Adrenal gland (tissue), 5 donors: Measurements from ENCODE around the gene UNC93A.
"Not testable (repeated sequence)": the region's sequence is repeated elsewhere in the genome, so short reads cannot be mapped to it uniquely, and the experiment has no call there.

Experiments
- CTCF ChIP-seq, 6 experiments: fragments of 450-650 bp in 4 of 6; fragments of 200-600 bp in 2 of 6; sonication (generic) in 1 of 6; IDR thresholded peaks; 1 replicate in 5 of 6; 2 replicates in 1 of 6; pipeline versions ENCODE4 v1.5.1 to v1.8.0; 2016 to 2021; ENCODE audit warnings: antibody characterized with exemption in 6 of 6, mild to moderate bottlenecking in 2 of 6, moderate library complexity in 1 of 6
- POLR2A ChIP-seq, 2 donors: fragments of 450-650 bp; IDR thresholded peaks; one replicate each; pipeline ENCODE4 v1.6.1; 2017; ENCODE audit warnings: antibody characterized with exemption in 2 of 2, mild to moderate bottlenecking in 2 of 2, moderate library complexity in 1 of 2
- donor health status: DM: no; HTN: no; CAD: no.

DNA sequence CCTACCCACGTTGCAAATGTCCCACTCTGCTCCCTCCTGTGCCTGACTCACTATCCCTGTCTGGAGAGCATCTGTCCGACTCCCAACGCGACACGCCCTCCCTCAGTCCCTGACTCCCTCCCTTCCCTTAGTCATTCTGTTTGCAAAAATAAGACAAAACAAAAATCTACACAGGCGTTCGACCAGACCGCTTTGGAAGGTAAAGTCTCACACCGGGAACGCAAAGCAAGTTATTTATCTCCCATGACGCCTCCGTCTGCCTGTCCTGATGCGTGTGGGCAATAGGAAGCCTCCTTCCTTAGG is 29.6 kb downstream of the UNC93A start:
- TF ChIP-seq CTCF, POLR2A (IDR thresholded peaks at IDR 0.05): not testable (repeated sequence)
